K562 (cell line): ENCODE measurements around the gene STON1. TPM values are rescaled to one million over a fixed set of nuclear protein-coding genes. Genes with fewer than 3 reads are reported as not detected.
"Not testable (repeated sequence)": the region's sequence is repeated elsewhere in the genome, so short reads cannot be mapped to it uniquely, and the experiment has no call there.

Source experiments
- ATAC-seq: fragments of 200-7000 bp; cut with Tn5 transposase; 3 replicates; pipeline ENCODE4 v1.9.1; 2020; ENCODE audit warnings: moderate library complexity
- BruUV-seq: library from RNA; stranded (reverse); fragments of 400-500 nt; replicated peaks from 2 replicates; lab custom pipeline; 2021; lab: Mats Ljungman, UMichigan
- CTCF ChIA-PET: fragments of 300-600 bp; formaldehyde crosslinking; extraction: SDS; loops from one replicate; lab custom pipeline; 2021; ENCODE audit warnings: low intra/inter-chr PET ratio; lab: Yijun Ruan, JAX
- POLR2A ChIA-PET: fragments of 300-600, 350-650 bp; sonication (Branson Sonifier 250); formaldehyde crosslinking; extraction: SDS; loops from one replicate; lab custom pipeline; 2021; ENCODE audit warnings: antibody characterized with exemption, inconsistent platforms; lab: Yijun Ruan, JAX
- DNase-seq, 4 experiments: peaks; one replicate each; pipeline versions ENCODE4 v3.0.0 to v3.0.0-alpha.2; 2011 to 2018; ENCODE audit warnings: low spot score in 3 of 4, mixed read lengths in 3 of 4; ENCODE audit errors: extremely low read depth in 1 of 4
- FAIRE-seq: peaks from 2 replicates; lab custom pipeline; 2011; peaks lifted over from hg19 to GRCh38; lab: Jason Lieb, UNC
- H2AFZ ChIP-seq: 2 replicates; pipeline ENCODE4 v1.6.0; 2011; ENCODE audit warnings: low read depth, low read length, control low read depth, inconsistent platforms
- H3K27ac ChIP-seq: fragments of 200-600 bp; 3 replicates; pipeline ENCODE4 v1.8.0; 2011; ENCODE audit warnings: low read depth, mild to moderate bottlenecking, control low read depth, inconsistent platforms, low read length, moderate library complexity, mixed read lengths; ENCODE audit errors: extremely low read depth
- H3K27me3 ChIP-seq, 2 experiments: fragments of 300-600 bp in 1 of 2; 2 replicates in 1 of 2; 3 replicates in 1 of 2; pipeline versions ENCODE4 v1.6.0 to v1.8.0; 2011; ENCODE audit warnings: inconsistent platforms in 2 of 2, low read length in 2 of 2, mild to moderate bottlenecking in 1 of 2, mixed read lengths in 1 of 2, moderate library complexity in 1 of 2; ENCODE audit not compliant: control insufficient read depth in 2 of 2, insufficient read depth in 2 of 2
- H3K36me3 ChIP-seq: fragments of 300-600 bp; 3 replicates; pipeline ENCODE4 v1.8.0; 2011; ENCODE audit warnings: mild to moderate bottlenecking, low read length, inconsistent platforms; ENCODE audit not compliant: control insufficient read depth, insufficient read depth
- H3K4me1 ChIP-seq, 2 experiments: fragments of 200-600 bp in 1 of 2; replicated peaks in 1 of 2; 2 replicates in 1 of 2; 3 replicates in 1 of 2; pipeline versions ENCODE4 v1.5.1 to v1.8.0; 2011; ENCODE audit warnings: inconsistent platforms in 2 of 2, low read length in 2 of 2, mild to moderate bottlenecking in 1 of 2, mixed read lengths in 1 of 2, moderate library complexity in 1 of 2; ENCODE audit not compliant: control insufficient read depth in 2 of 2, insufficient read depth in 2 of 2
- H3K4me2 ChIP-seq: 2 replicates; pipeline ENCODE4 v1.6.1; 2011; ENCODE audit warnings: low read length, control low read depth, inconsistent platforms, mixed read lengths; ENCODE audit not compliant: insufficient read depth
- H3K4me3 ChIP-seq: fragments of 200-600 bp; sonication (generic), shearing (Covaris generic); 2 replicates; pipeline ENCODE4 v1.5.1; 2016; ENCODE audit warnings: control low read depth, inconsistent platforms
- H3K79me2 ChIP-seq: fragments of 200-600 bp; 3 replicates; pipeline ENCODE4 v1.8.0; 2011; ENCODE audit warnings: low read length, inconsistent platforms; ENCODE audit not compliant: control insufficient read depth, insufficient read depth
- H3K9ac ChIP-seq, 2 experiments: 2 replicates each; pipeline versions ENCODE4 v1.6.0 to v1.6.1; 2011; ENCODE audit warnings: low read depth in 2 of 2, low read length in 2 of 2, control low read depth in 1 of 2, inconsistent platforms in 1 of 2, mild to moderate bottlenecking in 1 of 2, mixed read lengths in 1 of 2; ENCODE audit not compliant: insufficient read depth in 1 of 2
- H3K9me1 ChIP-seq: one replicate; pipeline ENCODE4 v1.6.0; 2011; ENCODE audit warnings: inconsistent platforms, mild to moderate bottlenecking, low read length, moderate library complexity; ENCODE audit not compliant: control insufficient read depth, insufficient read depth
- H3K9me3 ChIP-seq: replicated peaks from 2 replicates; pipeline ENCODE4 v1.5.1; 2011; ENCODE audit warnings: low read depth, low read length, inconsistent platforms; ENCODE audit not compliant: control insufficient read depth, insufficient read depth
- H4K20me1 ChIP-seq: replicated peaks from 2 replicates; pipeline ENCODE4 v1.6.1; 2011; ENCODE audit warnings: low read length, inconsistent platforms, mixed read lengths; ENCODE audit not compliant: control insufficient read depth, insufficient read depth
- GTF2F1 ChIP-seq: IDR thresholded peaks from 2 replicates; pipeline ENCODE4 v1.6.1; 2011; ENCODE audit warnings: low read depth, low read length, improper control_type of control experiment
- KAT2B ChIP-seq: IDR thresholded peaks from one replicate; pipeline ENCODE4 v1.6.1; 2012; ENCODE audit warnings: low read depth, mild to moderate bottlenecking, control low read depth, inconsistent platforms, low read length, moderate library complexity
- LEF1 ChIP-seq: fragments of 450-650 bp; IDR thresholded peaks from 2 replicates; pipeline ENCODE4 v1.6.1; 2016; ENCODE audit warnings: mild to moderate bottlenecking
- MXI1 ChIP-seq: IDR thresholded peaks from 2 replicates; pipeline ENCODE4 v1.6.1; 2011; ENCODE audit warnings: low read depth, mild to moderate bottlenecking, improper control_type of control experiment, low read length
- RBM25 ChIP-seq: fragments of 200-400 bp; formaldehyde crosslinking; IDR thresholded peaks from 2 replicates; pipeline ENCODE4 v1.6.1; 2018; ENCODE audit warnings: low read length, low read depth, moderate library complexity; ENCODE audit not compliant: severe bottlenecking
- SMAD2 ChIP-seq: fragments of 150-350 bp; IDR thresholded peaks from 2 replicates; pipeline ENCODE4 v1.6.1; 2014; ENCODE audit warnings: low read depth, mild to moderate bottlenecking, low read length
- ZNF239 ChIP-seq: fragments of 250-450 bp; sonication (Bioruptor Pico); IDR thresholded peaks from 2 replicates; pipeline ENCODE4 v1.4.0; 2020; ENCODE audit warnings: mild to moderate bottlenecking
- ZNF699 ChIP-seq: fragments of 250-450 bp; sonication (Bioruptor Pico); IDR thresholded peaks from 2 replicates; pipeline ENCODE4 v1.8.0; 2021; ENCODE audit warnings: mild to moderate bottlenecking, moderate library complexity; ENCODE audit not compliant: insufficient replicate concordance
- WGBS: fragments of 100-300 bp; shearing (Covaris generic); methylation state at CpG from one replicate; pipeline ENCODE4 v1.1.6; 2016; ENCODE audit warnings: low coverage, mixed read lengths; ENCODE audit not compliant: insufficient coverage; ENCODE audit errors: missing lambda C conversion rate; 5-methylcytosine and 5-hydroxymethylcytosine counted together
- in situ Hi-C: fragments of 300-500 bp; cut with MboI; formaldehyde crosslinking; loops from 4 replicates; pipeline ENCODE4 v1.15.0; 2018; ENCODE audit warnings: inconsistent platforms, mixed read lengths
- intact Hi-C: fragments of 100-400 bp; cut with micrococcal nuclease; formaldehyde crosslinking; loops from 2 replicates; pipeline ENCODE4 v1.14.2; 2022
- polyA plus RNA-seq, 8 experiments: library from polyadenylated mRNA; depleted of rRNA in 4 of 8; stranded (reverse) in 5 of 8; unstranded in 3 of 8; fragments of >200 nt; fragmentation: Nextera tagmentation in 2 of 8; fragmentation: Illumina TruSeq in 1 of 8; extraction: Ambion mirVana in 2 of 8; extraction: Trizol in 1 of 8; gene quantifications; 2 replicates each; pipeline versions ENCODE4 v1.2.1 to v1.2.3, GENCODE V29; 2011 to 2014; ENCODE audit warnings: inconsistent platforms in 1 of 8, missing spikeins in 1 of 8
- total RNA-seq, 7 experiments: library from RNA; depleted of rRNA in 6 of 7; stranded (reverse); fragments of >200 nt in 6 of 7; fragmentation: Illumina TruSeq in 2 of 7; extraction: Trizol in 2 of 7; gene quantifications; 2 replicates each; pipeline versions ENCODE4 v1.2.1 to v1.2.3, GENCODE V29; 2011 to 2021; ENCODE audit warnings: low replicate concordance in 1 of 7

Gene STON1
- total and polyA plus RNA-seq, 9 of the 15 experiments (the other 6 are each of a cell fraction or from before 2014, with no cell fraction given) = 0.07 to 1.2 (median 0.55) TPM

GRCh38 chr2:48592067-48592466 lies 62.1 kb downstream of the STON1 start:
- H3K4me3 ChIP-seq = no peak overlapping the region
- TF ChIP-seq KAT2B (no peak), GTF2F1 (no peak), ZNF239 (CRISPR knock-in tag) (peak; percentile 94), RBM25 (peak; percentile 57), SMAD2 (no peak), LEF1 (no peak), MXI1 (no peak), ZNF699 (CRISPR knock-in tag) (no peak)
- TF ChIP-seq, all 486 proteins: peak for 2
- Histone ChIP-seq H3K79me2 (no peaks in the 10 kb centered on the region), H4K20me1 (no peaks in the 10 kb centered on the region), H3K27me3 (no peaks in the 10 kb centered on the region), H3K9me1 (no peaks in the 10 kb centered on the region), H2AFZ (no peak overlapping the region), H3K4me2 (no peak overlapping the region), H3K9ac (no peak overlapping the region), H3K9me3 (no peaks in the 10 kb centered on the region), H3K36me3 (no peaks in the 10 kb centered on the region), H3K27ac (no peak overlapping the region), H3K4me1 (no peaks in the 10 kb centered on the region)
- ChIA-PET CTCF (no interaction called here), POLR2A (interaction anchor here (1.0 kb wide), 1 partner anchor 13 kb away, joined by 3 read pairs; no protein-coding TSS in a partner anchor)
- no TSS peak for BruUV-seq
- FAIRE-seq (no peak), DNase-seq (no peak), ATAC-seq (no peak)
- in situ Hi-C loops = no loop called here
- WGBS = 27% methylated on average over 2 of the region's 2 CpGs
- intact Hi-C loops = no loop called here

- FAIRE-seq, H3K9me1 ChIP-seq, POLR2A ChIA-PET, H3K4me1 ChIP-seq, H3K27me3 ChIP-seq, intact Hi-C loops, H2AFZ ChIP-seq, BruUV-seq, in situ Hi-C loops, H4K20me1 ChIP-seq, H3K9me3 ChIP-seq, H3K27ac ChIP-seq, DNase-seq, H3K4me2 ChIP-seq, H3K9ac ChIP-seq, H3K79me2 ChIP-seq, CTCF ChIA-PET, H3K36me3 ChIP-seq, H3K4me3 ChIP-seq, ATAC-seq: not testable (repeated sequence)
- 26% methylated on average over 7 of the region's 7 CpGs for WGBS
Observed at GRCh38 chr2:48596751-48597150, 66.8 kb downstream of the STON1 start.
